HEK293T (cell line): ENCODE results near the gene IL12A.

Experiments
- BHLHE40 ChIP-seq: fragments of 450-650 bp; IDR thresholded peaks from 2 replicates; pipeline ENCODE4 v1.6.1; 2016; ENCODE audit warnings: mild to moderate bottlenecking, moderate library complexity, borderline replicate concordance
- SP1 ChIP-seq: fragments of 450-650 bp; IDR thresholded peaks from 2 replicates; pipeline ENCODE4 v1.6.1; 2017
- SUZ12 ChIP-seq: fragments of 450-650 bp; IDR thresholded peaks from 2 replicates; pipeline ENCODE4 v1.6.1; 2016; ENCODE audit warnings: mild to moderate bottlenecking
- TARDBP ChIP-seq: fragments of 450-650 bp; IDR thresholded peaks from 2 replicates; pipeline ENCODE4 v1.6.1; 2016

GRCh38 chr3:159971311-159971710 lies 17.3 kb upstream of the IL12A start:
- TF ChIP-seq TARDBP, result no peak
- no peak for TF ChIP-seq BHLHE40
- no peak for TF ChIP-seq SUZ12
- TF ChIP-seq SP1, result no peak
